Esophagus squamous epithelium (tissue), 5 donors: ENCODE data around the gene C21orf58. TPM values are rescaled to one million over a fixed set of nuclear protein-coding genes. Genes with fewer than 3 reads are reported as not detected.

ENCODE experiments used
- DNase-seq: peaks from one replicate; lab custom pipeline; 2025; lab: John Stamatoyannopoulos, UW
- H3K27ac ChIP-seq, 4 donors: fragments of 200-600 bp; sonication (generic); one replicate each; pipeline ENCODE4 v1.5.1; 2016 to 2019; ENCODE audit warnings: mild to moderate bottlenecking in 1 of 4
- H3K27me3 ChIP-seq, 4 donors: fragments of 200-600 bp; sonication (generic); 1 replicate in 3 of 4; 2 replicates in 1 of 4; pipeline versions ENCODE4 v1.5.1 to v1.6.0; 2017 to 2021; ENCODE audit warnings: antibody characterized with exemption in 1 of 4
- H3K36me3 ChIP-seq, 3 donors: fragments of 200-600 bp; sonication (generic); one replicate each; pipeline ENCODE4 v1.5.1; 2016 to 2019
- H3K4me1 ChIP-seq, 3 donors: fragments of 200-600 bp; sonication (generic); one replicate each; pipeline ENCODE4 v1.5.1; 2017 to 2019
- H3K4me3 ChIP-seq, 4 donors: fragments of 200-600 bp; sonication (generic); 1 replicate in 3 of 4; 2 replicates in 1 of 4; pipeline ENCODE4 v1.5.1; 2016 to 2019; ENCODE audit warnings: mild to moderate bottlenecking in 2 of 4, moderate library complexity in 1 of 4
- H3K9me3 ChIP-seq, 3 donors: fragments of 200-600 bp; sonication (generic); one replicate each; pipeline ENCODE4 v1.5.1; 2016 to 2019
- POLR2A ChIP-seq, 4 donors: fragments of 450-650 bp; IDR thresholded peaks; one replicate each; pipeline ENCODE4 v1.6.1; 2017; ENCODE audit warnings: antibody characterized with exemption in 4 of 4, mild to moderate bottlenecking in 4 of 4, moderate library complexity in 3 of 4
- WGBS, 2 donors: methylation state at CpG; one replicate each; pipeline ENCODE4 v1.1.5; 2018; 5-methylcytosine and 5-hydroxymethylcytosine counted together
- intact Hi-C: fragments of 100-400 bp; cut with DNase I; formaldehyde crosslinking; loops from one replicate; pipeline ENCODE4 v1.15.0; 2022
- total RNA-seq, 4 donors: library from RNA; depleted of rRNA; stranded (reverse); fragments of >200 nt; gene quantifications; one replicate each; pipeline ENCODE4 v1.1.0, GENCODE V29; 2016
- TF ChIP-seq, protein P1 (sequence below), 6 experiments: fragments of 450-650 bp in 4 of 6; fragments of 200-600 bp in 2 of 6; sonication (generic) in 2 of 6; IDR thresholded peaks; one replicate each; pipeline ENCODE4 v1.5.1; 2016 to 2019; ENCODE audit warnings: antibody characterized with exemption in 6 of 6, mild to moderate bottlenecking in 4 of 6, moderate library complexity in 4 of 6
- donor health status: DM: yes; HTN: yes; CAD: no.

C21orf58 gene
- total RNA-seq, 4 donors from 2014 or later, result 2.1 to 4.4 (median 2.7) TPM

DNA sequence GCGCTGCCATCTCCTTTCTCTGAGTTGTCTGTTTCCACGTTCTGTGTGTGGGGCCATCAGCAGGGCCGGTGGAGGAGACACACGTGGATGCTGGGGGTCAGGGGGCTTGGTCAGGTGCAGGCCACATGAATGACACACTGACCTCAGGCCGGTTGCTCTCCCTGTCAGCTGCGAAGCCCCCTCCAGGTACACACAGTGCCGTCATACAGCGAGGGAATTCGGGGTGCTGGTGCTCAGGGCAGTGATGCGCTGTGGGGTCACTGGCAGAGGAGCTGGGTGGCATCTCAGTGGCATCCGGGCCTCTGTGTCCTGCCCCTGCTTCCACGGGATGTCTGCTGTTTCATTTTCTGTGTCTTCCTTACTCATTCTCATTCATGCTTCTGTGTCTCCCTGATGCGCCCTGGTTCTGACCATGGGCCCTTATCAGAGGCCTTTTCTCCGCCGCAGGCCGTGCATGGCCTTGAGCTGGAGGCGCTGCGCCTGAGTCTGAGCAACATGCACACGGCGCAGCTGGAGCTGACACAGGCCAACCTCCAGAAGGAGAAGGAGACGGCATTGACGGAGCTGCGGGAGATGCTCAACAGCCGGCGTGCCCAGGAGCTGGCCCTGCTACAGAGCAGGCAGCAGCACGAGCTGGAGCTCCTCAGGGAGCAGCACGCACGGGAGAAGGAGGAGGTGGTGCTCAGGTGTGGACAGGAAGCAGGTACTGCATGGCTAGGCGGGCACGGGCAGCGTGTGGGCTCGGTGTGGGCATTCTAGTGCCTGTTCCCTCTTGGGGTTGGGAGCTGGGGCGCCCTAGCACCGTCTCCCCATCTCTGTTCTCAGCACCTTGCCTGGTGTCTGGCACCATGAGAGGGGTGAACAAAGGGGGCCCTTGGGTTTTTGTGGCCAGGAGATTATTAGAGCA lies 22.9 kb upstream of the C21orf58 start:
- Histone ChIP-seq H3K9me3 (no peaks in the 10 kb centered on the region), H3K27ac (no peak overlapping the region), H3K4me3 (no peak overlapping the region), H3K4me1 (peaks cover 0 to 23% (median 0%) of the 10 kb centered on the region in 3 donors), H3K27me3 (no peaks in the 10 kb centered on the region), H3K36me3 (peaks cover 10 to 89% (median 43%) of the 10 kb centered on the region in 3 donors)
- intact Hi-C loops, result no loop called here
- DNase-seq, result no peak
- TF ChIP-seq POLR2A (IDR thresholded peaks at IDR 0.05), result no peak
- TF ChIP-seq, protein P1, sequence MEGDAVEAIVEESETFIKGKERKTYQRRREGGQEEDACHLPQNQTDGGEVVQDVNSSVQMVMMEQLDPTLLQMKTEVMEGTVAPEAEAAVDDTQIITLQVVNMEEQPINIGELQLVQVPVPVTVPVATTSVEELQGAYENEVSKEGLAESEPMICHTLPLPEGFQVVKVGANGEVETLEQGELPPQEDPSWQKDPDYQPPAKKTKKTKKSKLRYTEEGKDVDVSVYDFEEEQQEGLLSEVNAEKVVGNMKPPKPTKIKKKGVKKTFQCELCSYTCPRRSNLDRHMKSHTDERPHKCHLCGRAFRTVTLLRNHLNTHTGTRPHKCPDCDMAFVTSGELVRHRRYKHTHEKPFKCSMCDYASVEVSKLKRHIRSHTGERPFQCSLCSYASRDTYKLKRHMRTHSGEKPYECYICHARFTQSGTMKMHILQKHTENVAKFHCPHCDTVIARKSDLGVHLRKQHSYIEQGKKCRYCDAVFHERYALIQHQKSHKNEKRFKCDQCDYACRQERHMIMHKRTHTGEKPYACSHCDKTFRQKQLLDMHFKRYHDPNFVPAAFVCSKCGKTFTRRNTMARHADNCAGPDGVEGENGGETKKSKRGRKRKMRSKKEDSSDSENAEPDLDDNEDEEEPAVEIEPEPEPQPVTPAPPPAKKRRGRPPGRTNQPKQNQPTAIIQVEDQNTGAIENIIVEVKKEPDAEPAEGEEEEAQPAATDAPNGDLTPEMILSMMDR (IDR thresholded peaks at IDR 0.05), result no peak
- WGBS, 2 donors, result 89 to 100% methylated on average over 12 to 16 of the region's 34 CpGs

DNA sequence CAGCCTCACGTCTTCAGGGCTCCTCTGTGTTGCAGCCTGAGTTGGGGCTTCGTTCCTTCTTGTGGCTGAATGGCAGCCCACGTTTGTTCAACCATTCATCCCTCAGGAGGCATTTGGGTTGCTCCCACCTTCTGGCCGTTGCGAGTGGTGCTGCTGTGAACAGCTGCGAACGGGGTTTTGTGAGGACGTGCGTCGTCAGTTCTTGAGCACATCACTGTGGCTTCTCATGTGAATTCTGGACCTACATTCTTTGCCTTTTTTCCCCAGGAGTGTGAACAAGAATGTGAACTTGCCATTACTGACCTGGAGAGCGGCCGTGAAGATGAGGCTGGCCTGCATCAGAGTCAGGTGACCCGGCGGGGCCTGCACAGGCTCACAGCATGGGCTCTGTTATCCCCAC lies 22.2 kb upstream of the C21orf58 start:
- intact Hi-C loops, result no loop called here
- H3K36me3 ChIP-seq, result peaks cover 10 to 89% (median 37%) of the 10 kb centered on the region in 3 donors
- TF ChIP-seq, protein P1 (IDR thresholded peaks at IDR 0.05), result no peak
- no peak for TF ChIP-seq POLR2A (IDR thresholded peaks at IDR 0.05)
- no peak overlapping the region for H3K4me3 ChIP-seq
- no peak overlapping the region for H3K27ac ChIP-seq
- WGBS, 2 donors, result 91 to 92% methylated on average over 14 of the region's 14 CpGs
- H3K4me1 ChIP-seq, result peaks cover 0 to 16% (median 0%) of the 10 kb centered on the region in 3 donors
- H3K27me3 ChIP-seq, result no peaks in the 10 kb centered on the region
- H3K9me3 ChIP-seq, result no peaks in the 10 kb centered on the region
- DNase-seq, result no peak

DNA sequence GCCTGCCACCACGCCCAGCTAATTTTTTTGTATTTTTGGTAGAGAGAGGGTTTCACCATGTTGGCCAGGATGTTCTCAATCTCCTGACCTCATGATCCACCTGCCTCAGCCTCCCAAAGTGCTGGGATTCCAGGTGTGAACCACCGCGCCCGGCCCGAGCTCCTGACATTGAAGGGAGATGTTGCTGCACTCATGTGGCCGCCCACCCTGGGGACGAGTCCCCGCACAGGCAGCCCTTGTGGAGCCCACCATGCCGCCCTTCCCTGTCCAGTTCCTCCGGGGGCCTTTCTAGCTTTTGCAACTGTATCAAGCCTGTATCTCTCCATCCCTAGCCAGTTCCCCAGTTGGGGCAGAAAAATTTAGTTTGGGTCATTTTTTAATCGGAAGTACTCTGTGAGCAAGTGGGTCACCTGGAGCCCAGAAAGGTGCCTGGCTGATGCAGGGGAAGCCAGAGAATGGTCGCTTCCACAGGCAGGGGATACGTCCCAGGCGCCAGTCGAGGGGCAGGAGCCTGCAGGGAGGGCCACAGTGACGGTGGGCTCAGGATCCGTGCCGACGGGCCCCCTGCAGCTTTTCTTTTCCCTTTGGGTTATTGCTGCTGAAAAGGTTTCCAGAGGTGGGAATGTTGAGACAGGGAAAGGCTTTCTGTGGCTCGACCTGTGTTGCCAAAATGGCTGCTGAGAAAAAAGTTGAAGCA lies 20.7 kb upstream of the C21orf58 start:
- no peak for TF ChIP-seq POLR2A (IDR thresholded peaks at IDR 0.05)
- TF ChIP-seq, protein P1 (IDR thresholded peaks at IDR 0.05), result no peak
- H3K4me1 ChIP-seq, result peaks cover 0 to 13% (median 0%) of the 10 kb centered on the region in 3 donors
- H3K9me3 ChIP-seq, result no peaks in the 10 kb centered on the region
- no peaks in the 10 kb centered on the region for H3K27me3 ChIP-seq
- H3K36me3 ChIP-seq, result peaks cover 5 to 89% (median 25%) of the 10 kb centered on the region in 3 donors
- H3K27ac ChIP-seq, result no peak overlapping the region
- 97 to 98% methylated on average over 5 to 11 of the region's 20 CpGs for WGBS, 2 donors
- DNase-seq, result no peak
- no peak overlapping the region for H3K4me3 ChIP-seq
- intact Hi-C loops, result no loop called here

DNA sequence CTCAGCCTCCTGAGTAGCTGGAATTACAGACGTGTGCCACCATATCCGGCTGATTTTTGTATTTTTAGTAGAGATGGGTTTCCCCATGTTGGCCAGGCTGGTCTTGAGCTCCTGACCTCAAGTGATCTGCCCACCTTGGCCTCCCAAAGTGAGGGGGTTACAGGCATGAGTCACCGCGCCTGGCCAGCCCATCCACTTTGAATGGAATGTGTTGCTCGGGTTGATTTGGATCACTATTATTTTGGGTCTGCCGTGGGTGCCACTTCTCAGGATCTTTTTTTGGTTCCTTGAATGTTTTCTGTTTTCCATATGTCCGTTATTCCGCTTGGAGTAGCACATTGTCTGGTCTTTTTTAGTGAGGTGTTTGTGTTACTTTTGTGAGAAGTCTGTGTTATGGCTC lies 17.3 kb upstream of the C21orf58 start:
- Histone ChIP-seq H3K9me3 (no peaks in the 10 kb centered on the region), H3K27ac (no peak overlapping the region), H3K36me3 (peaks cover 0 to 89% (median 14%) of the 10 kb centered on the region in 3 donors), H3K27me3 (no peaks in the 10 kb centered on the region), H3K4me1 (no peaks in the 10 kb centered on the region), H3K4me3 (no peak overlapping the region)
- intact Hi-C loops, result no loop called here
- no peak for DNase-seq
- WGBS, 2 donors, result 98 to 99% methylated on average over 6 to 8 of the region's 8 CpGs
- no peak for TF ChIP-seq POLR2A (IDR thresholded peaks at IDR 0.05)
- TF ChIP-seq, protein P1 (IDR thresholded peaks at IDR 0.05), result no peak

DNA sequence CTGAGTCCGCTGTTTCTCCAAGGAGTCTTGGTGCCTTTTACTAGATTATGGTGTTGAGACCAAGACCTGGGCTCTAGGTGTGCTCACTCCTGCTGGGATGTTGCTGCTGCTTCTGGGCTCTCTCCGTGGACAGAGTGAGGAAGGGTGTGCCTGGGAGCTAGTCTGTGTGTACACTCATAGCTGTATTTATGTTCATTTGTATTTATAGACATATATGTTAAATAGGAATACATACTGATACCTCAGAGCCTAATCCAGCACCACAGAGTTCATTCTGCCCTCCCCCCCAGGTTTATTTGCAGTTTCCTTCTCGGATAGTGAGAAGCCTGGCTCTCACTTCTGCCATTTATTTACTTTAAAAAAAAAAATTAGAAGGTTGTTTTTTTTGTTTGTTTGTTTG lies 12.9 kb upstream of the C21orf58 start:
- no peak for DNase-seq
- intact Hi-C loops, result no loop called here
- Histone ChIP-seq H3K9me3 (no peaks in the 10 kb centered on the region), H3K27ac (no peak overlapping the region), H3K4me3 (no peak overlapping the region), H3K4me1 (no peaks in the 10 kb centered on the region), H3K27me3 (no peaks in the 10 kb centered on the region), H3K36me3 (peaks cover 0 to 97% (median 8%) of the 10 kb centered on the region in 3 donors)
- no peak for TF ChIP-seq POLR2A (IDR thresholded peaks at IDR 0.05)
- TF ChIP-seq, protein P1 (IDR thresholded peaks at IDR 0.05), result no peak
- whole genome bisulfite sequencing, 2 donors, result 98 to 100% methylated on average over 2 to 3 of the region's 3 CpGs
